ENCODE data around the gene ENTPD2. TPM values are rescaled to one million over a fixed set of nuclear protein-coding genes. Genes with fewer than 3 reads are reported as not detected.

ENTPD2 gene
- total RNA-seq, 4 donors from 2014 or later: 3.6 to 17.1 (median 14.1) TPM

GRCh38 chr9:137087409-137087925, 33.6 kb upstream of the ENTPD2 start:
- Histone ChIP-seq H3K4me3 (peak overlapping the region; percentile 49 to 88 (median 76)), H3K27me3 (no peaks in the 10 kb centered on the region), H3K9me3 (no peaks in the 10 kb centered on the region), H3K4me1 (peaks cover 13 to 33% (median 22%) of the 10 kb centered on the region in 4 donors), H3K27ac (peak overlapping the region; percentile 94 to 99 (median 94)), H3K36me3 (no peaks in the 10 kb centered on the region)
- intact Hi-C loops (cut with DNase I; ENCODE audit: low total_unique reads) (no loop called here), in situ Hi-C loops (cut with MboI; ENCODE audit: low pct_ligation_motif_present in 1 of 4, low pct_unique_long_range_greater_than_20kb in 1 of 4, low sequenced_read_pairs in 3 of 4) (no loop called here)
- TF ChIP-seq EP300 (IDR thresholded peaks at IDR 0.05; ENCODE audit: low read depth): no peak
- no peak for TF ChIP-seq POLR2AphosphoS5 (IDR thresholded peaks at IDR 0.05)
- TF ChIP-seq, protein P1, sequence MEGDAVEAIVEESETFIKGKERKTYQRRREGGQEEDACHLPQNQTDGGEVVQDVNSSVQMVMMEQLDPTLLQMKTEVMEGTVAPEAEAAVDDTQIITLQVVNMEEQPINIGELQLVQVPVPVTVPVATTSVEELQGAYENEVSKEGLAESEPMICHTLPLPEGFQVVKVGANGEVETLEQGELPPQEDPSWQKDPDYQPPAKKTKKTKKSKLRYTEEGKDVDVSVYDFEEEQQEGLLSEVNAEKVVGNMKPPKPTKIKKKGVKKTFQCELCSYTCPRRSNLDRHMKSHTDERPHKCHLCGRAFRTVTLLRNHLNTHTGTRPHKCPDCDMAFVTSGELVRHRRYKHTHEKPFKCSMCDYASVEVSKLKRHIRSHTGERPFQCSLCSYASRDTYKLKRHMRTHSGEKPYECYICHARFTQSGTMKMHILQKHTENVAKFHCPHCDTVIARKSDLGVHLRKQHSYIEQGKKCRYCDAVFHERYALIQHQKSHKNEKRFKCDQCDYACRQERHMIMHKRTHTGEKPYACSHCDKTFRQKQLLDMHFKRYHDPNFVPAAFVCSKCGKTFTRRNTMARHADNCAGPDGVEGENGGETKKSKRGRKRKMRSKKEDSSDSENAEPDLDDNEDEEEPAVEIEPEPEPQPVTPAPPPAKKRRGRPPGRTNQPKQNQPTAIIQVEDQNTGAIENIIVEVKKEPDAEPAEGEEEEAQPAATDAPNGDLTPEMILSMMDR (IDR thresholded peaks at IDR 0.05): no peak
- TF ChIP-seq POLR2A (IDR thresholded peaks at IDR 0.05): no peak
- no peak for DNase-seq
- 0 to 26% methylated on average over 1 to 12 of the region's 22 CpGs for WGBS, 2 donors (ENCODE audit: low coverage in 1 of 2)

DNA sequence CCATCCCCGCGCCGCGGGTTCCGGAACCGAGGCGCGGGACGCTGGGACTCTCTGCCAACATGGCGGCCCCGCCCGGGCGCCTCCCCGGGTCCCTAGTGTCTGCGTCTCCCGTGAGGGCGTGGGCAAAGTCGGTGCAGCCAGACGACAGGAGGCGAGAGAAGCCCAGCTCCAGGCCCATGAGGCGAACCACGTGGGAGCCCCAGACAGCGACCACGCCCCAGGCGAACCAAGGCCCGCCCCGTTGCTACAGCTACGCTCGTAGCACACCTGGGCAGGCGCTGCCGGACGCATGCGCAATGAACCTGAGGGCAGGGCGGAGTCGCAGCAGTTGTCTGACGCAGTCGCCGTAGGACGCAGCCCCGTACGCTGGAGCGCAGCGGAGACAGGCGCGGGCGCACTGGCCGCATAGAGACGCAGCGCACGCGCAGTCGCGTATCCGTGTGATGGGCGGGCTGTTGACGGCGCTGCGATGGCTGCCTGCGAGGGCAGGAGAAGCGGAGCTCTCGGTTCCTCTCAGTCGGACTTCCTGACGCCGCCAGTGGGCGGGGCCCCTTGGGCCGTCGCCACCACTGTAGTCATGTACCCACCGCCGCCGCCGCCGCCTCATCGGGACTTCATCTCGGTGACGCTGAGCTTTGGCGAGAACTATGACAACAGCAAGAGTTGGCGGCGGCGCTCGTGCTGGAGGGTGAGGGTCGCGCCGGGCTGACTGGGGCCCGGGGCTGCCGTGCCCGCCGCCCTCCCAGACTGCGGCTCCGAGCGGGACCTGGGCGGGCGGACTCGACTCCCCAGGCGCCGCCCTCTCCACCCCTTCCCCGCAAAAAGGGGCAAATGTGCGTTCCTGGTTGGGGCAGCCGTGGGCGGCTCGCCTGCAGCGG, 32.9 kb upstream of the ENTPD2 start, which contains the start of gene MAN1B1:
MAN1B1 (plus strand) TSS at position 455 of the 878 bp plus-strand sequence; CDS start at position 470, 15 bp downstream.
- in situ Hi-C loops (cut with MboI; ENCODE audit: low pct_ligation_motif_present in 1 of 4, low pct_unique_long_range_greater_than_20kb in 1 of 4, low sequenced_read_pairs in 3 of 4): no loop called here
- intact Hi-C loops (cut with DNase I; ENCODE audit: low total_unique reads): no loop called here
- Histone ChIP-seq H3K9me3 (no peaks in the 10 kb centered on the region), H3K36me3 (no peaks in the 10 kb centered on the region), H3K27me3 (no peaks in the 10 kb centered on the region), H3K4me1 (peaks cover 13 to 33% (median 22%) of the 10 kb centered on the region in 4 donors), H3K27ac (peak within 1 kb of the TSS; percentile 94 to 99 (median 94)), H3K4me3 (peak within 1 kb of the TSS; percentile 49 to 88 (median 76))
- TF ChIP-seq EP300 (IDR thresholded peaks at IDR 0.05; ENCODE audit: low read depth) (no peak), POLR2AphosphoS5 (IDR thresholded peaks at IDR 0.05) (peak; percentile 84 to 91 (median 86)), POLR2A (IDR thresholded peaks at IDR 0.05) (peak; percentile 91)
- TF ChIP-seq, protein P1 (IDR thresholded peaks at IDR 0.05): peak in 1 of 5 experiments; percentile 16
- DNase-seq: peak; percentile 100
- WGBS, 2 donors (ENCODE audit: low coverage in 1 of 2): 0% methylated on average over 70 of the region's 101 CpGs; no CpG with 5 or more reads in 1 of the 2 donors

GRCh38 chr9:137085920-137086530, 32.2 kb upstream of the ENTPD2 start:
- peak overlapping the region; percentile 45 to 88 (median 64) for H3K4me3 ChIP-seq
- TF ChIP-seq, protein P1 (IDR thresholded peaks at IDR 0.05): no peak
- TF ChIP-seq POLR2A (IDR thresholded peaks at IDR 0.05) (no peak), EP300 (IDR thresholded peaks at IDR 0.05; ENCODE audit: low read depth) (no peak), POLR2AphosphoS5 (IDR thresholded peaks at IDR 0.05) (no peak)
- no peaks in the 10 kb centered on the region for H3K36me3 ChIP-seq
- 0% methylated on average over 45 of the region's 58 CpGs; no CpG with 5 or more reads in 1 of the 2 donors for WGBS, 2 donors (ENCODE audit: low coverage in 1 of 2)
- H3K4me1 ChIP-seq: peaks cover 13 to 33% (median 22%) of the 10 kb centered on the region in 4 donors
- peak; percentile 54 for DNase-seq
- in situ Hi-C loops (cut with MboI; ENCODE audit: low pct_ligation_motif_present in 1 of 4, low pct_unique_long_range_greater_than_20kb in 1 of 4, low sequenced_read_pairs in 3 of 4) (no loop called here), intact Hi-C loops (cut with DNase I; ENCODE audit: low total_unique reads) (no loop called here)
- no peaks in the 10 kb centered on the region for H3K27me3 ChIP-seq
- H3K9me3 ChIP-seq: no peaks in the 10 kb centered on the region
- peak overlapping the region; percentile 94 to 99 (median 94) for H3K27ac ChIP-seq

DNA sequence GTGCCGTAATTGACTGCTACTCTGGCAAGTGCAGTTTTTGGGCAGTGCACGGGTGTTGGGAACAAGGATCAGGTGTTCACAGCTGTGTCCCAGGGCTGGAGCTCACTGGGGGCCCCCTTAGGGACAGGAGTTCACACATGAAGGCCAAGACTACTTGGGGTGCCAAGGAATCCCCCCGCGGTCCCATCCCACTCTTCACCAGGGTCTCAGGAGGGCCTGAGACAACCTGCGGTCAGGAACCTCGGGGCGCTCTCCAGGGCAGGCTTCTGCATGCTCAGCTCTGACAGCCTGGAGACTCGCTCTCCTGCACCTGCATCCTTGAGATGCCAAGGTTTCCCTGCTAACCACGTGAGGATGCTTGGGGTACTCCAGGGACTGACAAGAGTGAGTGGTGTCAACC, 30.7 kb upstream of the ENTPD2 start:
- peaks cover 13 to 34% (median 23%) of the 10 kb centered on the region in 4 donors for H3K4me1 ChIP-seq
- 75 to 100% methylated on average over 1 to 9 of the region's 9 CpGs for WGBS, 2 donors (ENCODE audit: low coverage in 1 of 2)

More for the DNA sequence above, 30.7 kb upstream of the ENTPD2 start:
- peak overlapping the region in 1 of 4 donors; percentile 58 for H3K27ac ChIP-seq
- no peaks in the 10 kb centered on the region for H3K27me3 ChIP-seq
- TF ChIP-seq POLR2A (IDR thresholded peaks at IDR 0.05): no peak
- no peak for TF ChIP-seq POLR2AphosphoS5 (IDR thresholded peaks at IDR 0.05)
- TF ChIP-seq, protein P1 (IDR thresholded peaks at IDR 0.05): no peak
- TF ChIP-seq EP300 (IDR thresholded peaks at IDR 0.05; ENCODE audit: low read depth): no peak
- DNase-seq: no peak
- intact Hi-C loops (cut with DNase I; ENCODE audit: low total_unique reads) (no loop called here), in situ Hi-C loops (cut with MboI; ENCODE audit: low pct_ligation_motif_present in 1 of 4, low pct_unique_long_range_greater_than_20kb in 1 of 4, low sequenced_read_pairs in 3 of 4) (no loop called here)
- no peaks in the 10 kb centered on the region for H3K36me3 ChIP-seq
- H3K4me3 ChIP-seq: no peak overlapping the region
- no peaks in the 10 kb centered on the region for H3K9me3 ChIP-seq

Data from transverse colon (tissue), 4 donors.